ENCODE results near the gene TFRC.
"Not testable (repeated sequence)": the region's sequence is repeated elsewhere in the genome, so short reads cannot be mapped to it uniquely, and the experiment has no call there.

The TFRC gene

GRCh38 chr3:196047391-196048030 lies 34.4 kb downstream of the TFRC start:
- Histone ChIP-seq H3K4me1 (no peaks in the 10 kb centered on the region), H3K27ac (no peak overlapping the region), H3K79me2 (no peaks in the 10 kb centered on the region), H3K36me3 (ENCODE audit: control insufficient read depth, insufficient read depth, low read length) (no peaks in the 10 kb centered on the region), H3K9ac (no peak overlapping the region), H2AFZ (no peak overlapping the region), H3K4me2 (ENCODE audit: low read length) (no peak overlapping the region), H3K9me3 (ENCODE audit: control insufficient read depth, low read length) (no peaks in the 10 kb centered on the region), H3K4me3 (ENCODE audit: low read depth, low read length) (no peak overlapping the region), H3K27me3 (ENCODE audit: control insufficient read depth, insufficient read depth, low read length) (no peaks in the 10 kb centered on the region)
- no peak for TF ChIP-seq CTCF (IDR thresholded peaks at IDR 0.05)

- Histone ChIP-seq H3K36me3 (ENCODE audit: control insufficient read depth, insufficient read depth, low read length) (no peaks in the 10 kb centered on the region), H3K79me2 (no peaks in the 10 kb centered on the region), H3K4me3 (ENCODE audit: low read depth, low read length) (no peak overlapping the region), H3K9ac (no peak overlapping the region), H3K9me3 (ENCODE audit: control insufficient read depth, low read length) (no peaks in the 10 kb centered on the region), H3K27me3 (ENCODE audit: control insufficient read depth, insufficient read depth, low read length) (no peaks in the 10 kb centered on the region), H2AFZ (no peak overlapping the region), H3K4me1 (no peaks in the 10 kb centered on the region), H3K27ac (no peak overlapping the region), H3K4me2 (ENCODE audit: low read length) (no peak overlapping the region)
- TF ChIP-seq CTCF (IDR thresholded peaks at IDR 0.05): no peak
Observed at GRCh38 chr3:196044513-196044912, 37.4 kb downstream of the TFRC start.

GRCh38 chr3:196042673-196043072 lies 39.2 kb downstream of the TFRC start:
- Histone ChIP-seq H3K9me3 (ENCODE audit: control insufficient read depth, low read length) (no peaks in the 10 kb centered on the region), H3K27me3 (ENCODE audit: control insufficient read depth, insufficient read depth, low read length) (no peaks in the 10 kb centered on the region), H3K79me2 (no peaks in the 10 kb centered on the region), H3K4me1 (no peaks in the 10 kb centered on the region), H3K4me3 (ENCODE audit: low read depth, low read length) (no peak overlapping the region), H3K4me2 (ENCODE audit: low read length) (no peak overlapping the region), H3K9ac (no peak overlapping the region), H3K27ac (no peak overlapping the region), H3K36me3 (ENCODE audit: control insufficient read depth, insufficient read depth, low read length) (no peaks in the 10 kb centered on the region), H2AFZ (no peak overlapping the region)
- TF ChIP-seq CTCF (IDR thresholded peaks at IDR 0.05): no peak

GRCh38 chr3:196039359-196039758 lies 42.5 kb downstream of the TFRC start:
- H3K9me3 ChIP-seq (ENCODE audit: control insufficient read depth, low read length): no peaks in the 10 kb centered on the region
- no peak for TF ChIP-seq CTCF (IDR thresholded peaks at IDR 0.05)
- no peaks in the 10 kb centered on the region for H3K4me1 ChIP-seq
- H3K9ac ChIP-seq: no peak overlapping the region
- no peak overlapping the region for H2AFZ ChIP-seq
- no peak overlapping the region for H3K4me2 ChIP-seq (ENCODE audit: low read length)
- H3K27me3 ChIP-seq (ENCODE audit: control insufficient read depth, insufficient read depth, low read length): no peaks in the 10 kb centered on the region
- H3K36me3 ChIP-seq (ENCODE audit: control insufficient read depth, insufficient read depth, low read length): no peaks in the 10 kb centered on the region
- no peak overlapping the region for H3K4me3 ChIP-seq (ENCODE audit: low read depth, low read length)
- no peak overlapping the region for H3K27ac ChIP-seq
- H3K79me2 ChIP-seq: no peaks in the 10 kb centered on the region

- H3K36me3 ChIP-seq (ENCODE audit: control insufficient read depth, insufficient read depth, low read length); H3K27me3 ChIP-seq (ENCODE audit: control insufficient read depth, insufficient read depth, low read length); H3K9ac ChIP-seq; H3K4me2 ChIP-seq (ENCODE audit: low read length); H3K4me3 ChIP-seq (ENCODE audit: low read depth, low read length); H2AFZ ChIP-seq; H3K4me1 ChIP-seq; H3K79me2 ChIP-seq; H3K27ac ChIP-seq; H3K9me3 ChIP-seq (ENCODE audit: control insufficient read depth, low read length): not testable (repeated sequence)
Observed at GRCh38 chr3:196026059-196026458, 55.8 kb downstream of the TFRC start.

Measured in parathyroid adenoma (tissue), 2 donors.